ENCODE results near the gene RCAN2.
"Not testable (repeated sequence)": the region's sequence is repeated elsewhere in the genome, so short reads cannot be mapped to it uniquely, and the experiment has no call there.

Gene RCAN2

DNA sequence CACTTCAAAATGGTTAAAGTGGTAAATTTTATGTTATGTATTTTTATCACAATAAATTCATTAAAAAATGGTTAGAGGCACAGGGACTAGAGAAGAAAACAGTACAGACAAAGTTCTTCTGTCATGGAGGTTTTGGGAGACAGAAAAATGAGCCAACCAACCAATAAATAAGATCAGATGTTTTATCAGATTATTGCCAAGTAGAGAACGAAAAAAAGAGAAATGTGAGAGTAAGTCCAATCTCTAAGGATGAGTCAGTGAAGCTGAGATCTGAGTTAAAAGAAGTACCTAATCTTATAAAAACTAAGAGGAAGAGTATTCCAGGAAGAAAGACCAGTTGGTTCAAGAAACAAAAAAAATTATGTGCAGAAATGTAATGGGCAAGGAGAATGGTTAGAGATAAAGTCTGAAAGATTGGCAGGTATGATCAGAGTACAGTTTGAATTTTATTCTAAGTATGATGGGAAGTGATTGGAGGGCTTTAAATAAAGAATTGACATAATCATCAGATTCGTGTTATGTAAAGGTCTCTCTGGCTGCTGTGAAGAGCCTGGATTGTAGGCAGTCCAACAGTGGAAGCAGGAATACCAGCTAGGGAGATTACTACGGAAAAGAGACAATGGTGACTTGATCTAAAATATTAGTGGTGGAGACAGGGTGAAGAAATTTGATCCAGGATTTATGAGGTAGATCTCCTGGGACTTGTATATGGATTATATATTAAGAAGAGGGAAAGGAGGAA is 79.6 kb downstream of the RCAN2 start:
- Mint-ChIP-seq H3K27ac (ENCODE audit: low read depth) (no peak overlapping the region), H3K27me3 (no peaks in the 10 kb centered on the region), H3K9me3 (no peaks in the 10 kb centered on the region), H3K4me1 (no peaks in the 10 kb centered on the region), H3K4me3 (no peak overlapping the region), H3K36me3 (ENCODE audit: insufficient read depth) (no peaks in the 10 kb centered on the region)
- DNase-seq (ENCODE audit: low spot score in 2 of 2) (no peak), ATAC-seq (replicated peaks; ENCODE audit: extremely low read depth, poor library complexity, severe bottlenecking) (no peak)

DNA sequence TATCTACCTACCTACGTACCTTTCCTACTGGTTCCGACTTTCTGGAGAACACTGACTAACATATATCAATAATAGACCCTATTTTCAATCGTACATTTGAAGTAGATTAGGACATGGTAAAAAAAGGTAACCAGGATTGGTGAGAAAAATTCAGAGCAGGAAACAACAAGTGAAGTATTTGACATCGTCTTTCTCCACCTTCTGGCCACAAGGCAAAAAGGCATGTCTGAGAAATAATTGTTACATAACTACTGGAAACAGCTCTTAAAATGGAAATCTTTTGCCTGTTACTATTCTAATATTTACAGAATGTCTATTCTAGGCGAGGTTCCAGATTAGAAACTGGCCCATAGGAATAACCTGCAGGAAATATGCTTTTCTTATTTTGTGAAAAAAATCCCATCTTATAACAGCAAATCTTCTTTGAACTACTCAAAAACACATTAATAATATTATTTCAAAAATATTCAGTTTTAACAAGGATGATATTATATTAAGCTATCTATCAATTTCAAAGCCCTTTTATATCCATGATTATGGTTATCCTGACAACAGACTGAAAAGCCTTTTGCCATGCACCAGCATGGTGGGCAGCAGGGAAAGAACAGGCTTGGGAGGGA is 80.8 kb downstream of the RCAN2 start:
- no peaks in the 10 kb centered on the region for H3K36me3 Mint-ChIP-seq (ENCODE audit: insufficient read depth)
- DNase-seq (ENCODE audit: low spot score in 2 of 2) (no peak), ATAC-seq (replicated peaks; ENCODE audit: extremely low read depth, poor library complexity, severe bottlenecking) (no peak)
- H3K4me1 Mint-ChIP-seq = no peaks in the 10 kb centered on the region
- no peak overlapping the region for H3K4me3 Mint-ChIP-seq
- no peaks in the 10 kb centered on the region for H3K27me3 Mint-ChIP-seq
- H3K27ac Mint-ChIP-seq (ENCODE audit: low read depth) = no peak overlapping the region
- no peaks in the 10 kb centered on the region for H3K9me3 Mint-ChIP-seq

DNA sequence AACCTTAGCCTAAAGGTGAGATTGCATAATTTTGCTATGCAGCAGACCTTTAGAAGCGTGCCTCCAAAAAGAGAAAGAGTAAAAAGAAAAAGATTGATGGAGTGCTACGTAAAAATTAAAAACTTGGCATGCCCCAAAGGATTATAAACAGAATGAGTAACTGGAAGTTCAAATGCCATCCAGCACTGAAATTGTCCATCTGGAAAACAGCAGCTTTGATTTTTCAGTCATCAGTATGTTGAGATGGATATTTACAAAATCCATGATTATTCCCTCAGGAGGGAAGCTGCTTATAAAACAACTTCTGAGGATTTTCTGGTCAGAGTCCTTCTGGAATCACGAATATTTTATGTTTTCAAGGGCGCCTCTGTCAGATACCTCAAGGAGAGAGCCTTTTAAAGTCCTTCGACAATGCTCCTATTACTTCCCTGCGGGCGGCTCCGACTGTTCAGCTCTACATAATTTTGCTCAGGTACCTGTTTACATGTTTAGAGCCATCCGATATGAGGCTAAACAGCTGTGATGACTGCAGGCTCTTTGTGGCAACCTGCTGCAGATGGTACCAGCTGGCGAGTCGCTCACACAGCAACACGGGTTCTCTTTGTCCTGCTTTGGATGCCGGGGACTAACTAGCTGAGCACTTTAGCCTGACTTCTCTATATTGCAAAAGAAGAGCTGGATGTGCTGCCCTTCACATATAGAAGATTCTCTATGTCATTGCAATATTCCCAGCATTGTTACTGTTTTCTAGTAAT is 83.3 kb downstream of the RCAN2 start:
- no peaks in the 10 kb centered on the region for H3K27me3 Mint-ChIP-seq
- no peaks in the 10 kb centered on the region for H3K4me1 Mint-ChIP-seq
- DNase-seq (ENCODE audit: low spot score in 2 of 2) = no peak
- H3K9me3 Mint-ChIP-seq = no peaks in the 10 kb centered on the region
- H3K36me3 Mint-ChIP-seq (ENCODE audit: insufficient read depth) = no peaks in the 10 kb centered on the region
- no peak overlapping the region for H3K4me3 Mint-ChIP-seq
- H3K27ac Mint-ChIP-seq (ENCODE audit: low read depth) = no peak overlapping the region
- ATAC-seq (replicated peaks; ENCODE audit: extremely low read depth, poor library complexity, severe bottlenecking) = no peak

DNA sequence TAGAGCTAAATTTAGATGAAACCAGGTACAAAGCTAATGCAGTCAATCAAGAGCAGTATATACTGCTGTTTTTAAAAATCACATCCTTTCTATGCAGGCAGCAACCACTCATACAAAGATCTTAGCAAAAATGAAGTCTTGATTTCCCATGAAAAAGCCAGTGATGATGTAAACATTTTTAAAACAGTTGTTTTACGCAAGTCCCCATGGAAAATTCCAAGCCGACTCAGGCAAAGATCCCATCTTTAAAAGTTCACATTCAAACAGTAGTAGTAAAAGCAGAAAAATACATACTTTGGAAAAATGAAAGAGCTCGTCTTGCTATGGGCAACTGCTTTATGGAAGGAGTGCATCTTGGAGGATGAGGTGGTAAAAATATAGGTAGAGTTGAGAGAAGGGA is 84.0 kb downstream of the RCAN2 start:
- Mint-ChIP-seq H3K27ac (ENCODE audit: low read depth) (no peak overlapping the region), H3K9me3 (no peaks in the 10 kb centered on the region), H3K36me3 (ENCODE audit: insufficient read depth) (no peaks in the 10 kb centered on the region), H3K27me3 (no peaks in the 10 kb centered on the region), H3K4me3 (no peak overlapping the region), H3K4me1 (no peaks in the 10 kb centered on the region)
- DNase-seq (ENCODE audit: low spot score in 2 of 2) = no peak
- no peak for ATAC-seq (replicated peaks; ENCODE audit: extremely low read depth, poor library complexity, severe bottlenecking)

DNA sequence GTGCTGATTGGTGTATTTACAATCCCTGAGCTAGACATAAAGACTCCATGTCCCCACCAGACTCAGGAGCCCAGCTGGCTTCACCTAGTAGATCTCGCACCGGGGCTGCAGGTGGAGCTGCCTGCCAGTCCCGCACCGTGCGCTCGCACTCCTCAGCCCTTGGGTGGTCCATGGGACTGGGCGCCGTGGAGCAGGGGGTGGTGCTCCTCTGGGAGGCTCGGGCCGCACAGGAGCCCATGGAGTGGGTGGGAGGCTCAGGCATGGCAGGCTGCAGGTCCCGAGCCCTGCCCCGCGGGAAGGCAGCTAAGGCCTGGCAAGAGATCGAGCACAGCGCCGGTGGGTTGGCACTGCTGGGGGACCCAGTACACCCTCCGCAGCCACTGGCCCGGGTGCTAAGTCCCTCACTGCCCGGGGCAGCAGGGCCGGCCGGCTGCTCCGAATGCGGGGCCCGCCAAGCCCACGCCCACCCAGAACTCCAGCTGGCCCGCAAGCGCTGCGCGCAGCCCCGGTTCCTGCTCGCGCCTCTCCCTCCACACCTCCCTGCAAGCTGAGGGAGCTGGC is 85.5 kb downstream of the RCAN2 start:
- H3K9me3 Mint-ChIP-seq; DNase-seq (ENCODE audit: low spot score in 2 of 2); ATAC-seq (replicated peaks; ENCODE audit: extremely low read depth, poor library complexity, severe bottlenecking); H3K36me3 Mint-ChIP-seq (ENCODE audit: insufficient read depth); H3K4me1 Mint-ChIP-seq; H3K4me3 Mint-ChIP-seq; H3K27me3 Mint-ChIP-seq; H3K27ac Mint-ChIP-seq (ENCODE audit: low read depth): not testable (repeated sequence)

DNA sequence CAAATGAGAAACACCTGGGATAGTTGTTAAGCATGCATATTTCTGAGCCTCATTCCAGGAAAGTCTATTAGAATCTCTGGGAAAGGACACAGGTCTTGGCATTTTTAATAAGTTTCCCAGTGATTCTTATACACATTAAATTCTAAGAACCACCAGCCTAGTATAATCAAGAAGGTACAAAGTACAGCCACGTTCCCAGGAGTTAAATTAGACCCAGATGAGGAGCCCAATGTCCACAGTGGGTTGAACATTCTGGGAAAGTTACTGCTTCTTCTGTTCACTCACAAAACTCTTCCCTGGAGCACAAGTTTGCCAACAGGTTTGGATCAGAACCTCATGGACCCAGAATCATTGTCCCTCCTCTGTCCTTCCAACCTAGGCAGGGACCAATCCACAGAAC is 90.4 kb downstream of the RCAN2 start:
- no peaks in the 10 kb centered on the region for H3K36me3 Mint-ChIP-seq (ENCODE audit: insufficient read depth)
- DNase-seq (ENCODE audit: low spot score in 2 of 2) (no peak), ATAC-seq (replicated peaks; ENCODE audit: extremely low read depth, poor library complexity, severe bottlenecking) (no peak)
- H3K4me1 Mint-ChIP-seq = no peaks in the 10 kb centered on the region
- H3K4me3 Mint-ChIP-seq = no peak overlapping the region
- H3K27me3 Mint-ChIP-seq = peaks cover 15% of the 10 kb centered on the region
- H3K27ac Mint-ChIP-seq (ENCODE audit: low read depth) = no peak overlapping the region
- H3K9me3 Mint-ChIP-seq = no peaks in the 10 kb centered on the region

DNA sequence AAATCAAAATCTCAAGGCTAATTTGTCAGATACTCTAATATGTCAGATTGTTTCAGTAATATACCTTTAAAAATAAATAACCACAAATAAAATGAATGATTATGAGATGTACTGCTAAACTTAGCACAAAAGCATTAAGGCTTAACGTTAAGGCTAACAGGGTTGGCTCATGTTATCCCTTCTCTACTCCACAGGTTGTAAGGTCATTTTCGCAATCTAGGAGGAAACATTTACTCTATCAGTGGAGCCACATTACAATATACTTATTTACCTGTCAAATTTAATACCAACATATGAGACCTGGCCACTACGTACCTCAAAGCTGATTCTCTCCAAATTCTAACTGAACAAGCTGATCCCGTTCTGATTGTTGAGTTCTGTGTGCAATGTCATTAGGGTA is 95.7 kb downstream of the RCAN2 start:
- Mint-ChIP-seq H3K9me3 (no peaks in the 10 kb centered on the region), H3K36me3 (ENCODE audit: insufficient read depth) (no peaks in the 10 kb centered on the region), H3K4me3 (no peak overlapping the region), H3K27me3 (peaks cover 15% of the 10 kb centered on the region), H3K27ac (ENCODE audit: low read depth) (no peak overlapping the region), H3K4me1 (no peaks in the 10 kb centered on the region)
- DNase-seq (ENCODE audit: low spot score in 2 of 2) = no peak
- no peak for ATAC-seq (replicated peaks; ENCODE audit: extremely low read depth, poor library complexity, severe bottlenecking)

DNA sequence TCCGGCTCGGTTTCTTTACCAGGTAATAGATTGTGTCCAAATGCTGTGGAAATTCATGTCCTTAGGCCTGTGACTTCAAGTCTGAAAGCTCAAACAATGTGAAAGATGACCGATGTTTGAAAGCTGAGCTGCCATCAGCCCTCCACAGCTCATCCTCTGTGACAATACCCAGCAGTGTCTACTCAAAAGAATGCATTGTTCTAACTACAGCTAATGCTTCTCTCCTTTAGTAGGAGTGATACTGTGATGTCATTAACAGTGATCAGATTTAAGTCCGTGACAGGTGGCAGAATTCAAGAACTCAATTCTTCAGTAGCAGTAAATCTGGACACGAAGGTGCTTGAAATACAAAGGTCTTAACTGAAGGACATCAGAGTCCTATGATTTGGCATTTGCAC is 97.3 kb downstream of the RCAN2 start:
- Mint-ChIP-seq H3K36me3 (ENCODE audit: insufficient read depth) (no peaks in the 10 kb centered on the region), H3K27me3 (no peaks in the 10 kb centered on the region), H3K27ac (ENCODE audit: low read depth) (no peak overlapping the region), H3K9me3 (no peaks in the 10 kb centered on the region), H3K4me1 (no peaks in the 10 kb centered on the region), H3K4me3 (no peak overlapping the region)
- DNase-seq (ENCODE audit: low spot score in 2 of 2) (no peak), ATAC-seq (replicated peaks; ENCODE audit: extremely low read depth, poor library complexity, severe bottlenecking) (no peak)

DNA sequence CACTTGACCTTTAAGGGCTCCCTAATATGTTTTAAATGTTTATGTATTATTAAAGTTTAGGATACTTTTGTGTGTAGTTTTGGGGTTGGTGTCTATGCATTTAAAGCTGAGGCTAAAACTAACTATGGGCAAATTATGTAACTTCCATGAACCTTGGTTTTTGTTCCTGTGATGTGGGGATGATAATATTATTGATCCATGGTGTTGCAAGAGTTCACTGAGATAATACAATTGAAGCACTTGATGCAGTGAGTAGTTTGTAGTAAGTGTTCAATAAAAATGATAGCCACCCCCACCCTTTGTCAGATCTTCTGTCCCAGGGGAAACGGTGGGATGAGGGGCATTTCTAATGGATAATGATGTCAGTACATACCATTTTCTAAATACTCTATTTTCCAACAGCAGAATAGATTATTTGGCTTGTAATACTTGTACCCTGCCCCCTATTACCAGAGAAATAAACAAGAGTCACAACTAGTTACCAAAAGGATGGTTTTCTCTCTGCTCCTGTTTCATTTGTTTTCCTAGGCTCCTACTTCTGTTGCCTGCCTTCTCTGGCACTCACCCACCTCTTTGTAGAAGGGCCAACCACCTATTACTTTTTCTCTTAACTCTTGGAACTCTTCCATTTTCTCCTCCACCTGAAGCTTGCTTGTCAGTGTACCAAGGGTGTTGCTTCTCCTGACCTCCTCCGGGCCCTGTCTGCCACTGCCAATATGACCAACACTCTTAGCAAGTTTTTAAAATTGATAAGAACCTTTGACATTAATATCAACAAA is 97.9 kb downstream of the RCAN2 start:
- no peak for DNase-seq (ENCODE audit: low spot score in 2 of 2)
- H3K27ac Mint-ChIP-seq (ENCODE audit: low read depth) = no peak overlapping the region
- no peaks in the 10 kb centered on the region for H3K36me3 Mint-ChIP-seq (ENCODE audit: insufficient read depth)
- H3K27me3 Mint-ChIP-seq = no peaks in the 10 kb centered on the region
- H3K4me3 Mint-ChIP-seq = no peak overlapping the region
- no peaks in the 10 kb centered on the region for H3K9me3 Mint-ChIP-seq
- no peak for ATAC-seq (replicated peaks; ENCODE audit: extremely low read depth, poor library complexity, severe bottlenecking)
- no peaks in the 10 kb centered on the region for H3K4me1 Mint-ChIP-seq

DNA sequence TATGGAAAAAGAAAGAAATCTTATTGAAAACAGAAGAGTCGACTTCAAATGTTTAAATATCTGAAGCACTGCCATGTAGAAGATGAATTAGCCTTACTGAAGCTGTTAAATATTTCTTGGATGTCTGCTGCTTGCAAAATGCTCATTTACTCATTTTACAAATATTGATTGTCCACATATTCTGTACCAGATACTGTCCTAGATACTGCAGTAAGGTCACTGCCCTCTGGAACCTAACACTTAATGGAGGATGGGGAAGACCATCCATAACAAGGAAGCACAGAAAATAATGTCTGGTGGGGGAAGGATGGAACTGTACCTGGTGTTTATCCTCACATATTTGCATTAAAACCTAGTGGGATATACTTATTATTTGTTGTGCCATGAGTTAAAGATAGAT is 99.0 kb downstream of the RCAN2 start:
- Mint-ChIP-seq H3K4me1 (no peaks in the 10 kb centered on the region), H3K27me3 (no peaks in the 10 kb centered on the region), H3K27ac (ENCODE audit: low read depth) (no peak overlapping the region), H3K4me3 (no peak overlapping the region), H3K36me3 (ENCODE audit: insufficient read depth) (no peaks in the 10 kb centered on the region), H3K9me3 (no peaks in the 10 kb centered on the region)
- DNase-seq (ENCODE audit: low spot score in 2 of 2) (no peak), ATAC-seq (replicated peaks; ENCODE audit: extremely low read depth, poor library complexity, severe bottlenecking) (no peak)

DNA sequence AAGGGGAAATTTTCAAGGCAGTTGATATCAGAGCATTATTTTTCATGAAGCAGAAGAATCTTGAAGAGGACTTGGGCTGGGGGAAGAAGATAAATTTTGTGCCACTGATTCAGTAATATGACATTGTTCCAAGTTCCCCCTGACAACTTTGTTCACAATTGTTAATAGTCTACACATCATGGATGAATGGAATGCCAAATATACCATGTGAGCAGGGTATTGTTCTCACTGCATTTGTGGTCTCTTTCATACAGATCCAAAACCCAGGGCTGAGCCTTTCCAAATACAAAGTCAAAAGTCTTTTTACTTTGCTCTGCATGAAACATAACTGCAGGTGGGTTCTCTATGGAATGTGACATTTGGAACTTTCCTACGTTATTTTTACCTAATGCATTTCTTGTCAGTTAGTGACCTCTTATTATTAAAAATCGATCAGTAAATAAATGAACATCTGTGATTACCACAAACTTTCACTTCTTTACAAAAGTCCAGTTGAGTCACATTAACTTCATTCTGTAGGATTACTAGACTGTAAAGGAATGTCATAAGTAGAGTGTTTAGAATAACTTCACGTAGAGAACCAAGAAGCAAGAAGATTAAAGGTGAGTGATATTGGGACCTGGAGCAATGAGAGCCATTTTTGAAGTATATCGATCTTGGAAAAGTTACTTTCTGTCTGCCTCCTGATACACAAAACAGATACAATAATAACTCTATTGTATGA is 100.9 kb downstream of the RCAN2 start:
- peaks cover 3% of the 10 kb centered on the region for H3K27me3 Mint-ChIP-seq
- ATAC-seq (replicated peaks; ENCODE audit: extremely low read depth, poor library complexity, severe bottlenecking) = no peak
- no peak for DNase-seq (ENCODE audit: low spot score in 2 of 2)
- no peaks in the 10 kb centered on the region for H3K36me3 Mint-ChIP-seq (ENCODE audit: insufficient read depth)
- H3K27ac Mint-ChIP-seq (ENCODE audit: low read depth) = no peak overlapping the region
- H3K4me3 Mint-ChIP-seq = no peak overlapping the region
- no peaks in the 10 kb centered on the region for H3K9me3 Mint-ChIP-seq
- H3K4me1 Mint-ChIP-seq = no peaks in the 10 kb centered on the region

DNA sequence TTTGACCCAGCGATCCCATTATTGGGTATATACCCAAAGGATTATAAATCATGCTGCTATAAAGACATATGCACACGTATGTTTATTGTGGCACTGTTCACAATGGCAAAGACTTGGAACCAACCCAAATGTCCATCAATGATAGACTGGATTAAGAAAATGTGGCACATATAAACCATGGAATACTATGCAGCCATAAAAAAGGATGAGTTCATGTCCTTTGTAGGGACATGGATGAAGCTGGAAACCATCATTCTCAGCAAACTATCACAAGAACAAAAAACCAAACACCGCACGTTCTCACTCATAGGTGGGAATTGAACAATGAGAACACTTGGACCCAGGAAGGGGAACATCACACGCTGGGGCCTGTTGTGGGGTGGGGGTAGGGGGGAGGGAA is 103.5 kb downstream of the RCAN2 start:
- H3K27me3 Mint-ChIP-seq = peaks cover 29% of the 10 kb centered on the region
- DNase-seq (ENCODE audit: low spot score in 2 of 2); ATAC-seq (replicated peaks; ENCODE audit: extremely low read depth, poor library complexity, severe bottlenecking); H3K36me3 Mint-ChIP-seq (ENCODE audit: insufficient read depth); H3K4me1 Mint-ChIP-seq; H3K4me3 Mint-ChIP-seq; H3K9me3 Mint-ChIP-seq; H3K27ac Mint-ChIP-seq (ENCODE audit: low read depth): not testable (repeated sequence)
